Measurements from ENCODE around the gene METTL5. TPM values are rescaled to one million over a fixed set of nuclear protein-coding genes. Genes with fewer than 3 reads are reported as not detected.
"Not testable (repeated sequence)": the region's sequence is repeated elsewhere in the genome, so short reads cannot be mapped to it uniquely, and the experiment has no call there.

The METTL5 gene
- 10 to 100 TPM; 45.8 to 60.7 TPM for total RNA-seq
- polyA plus RNA-seq: 100 to 1,000 TPM in 1 of 2 donors, 10 to 100 TPM in 1; 76.4 to 245 TPM
- long read RNA-seq, donor 1, transcript METTL5-201 (7 exons, 1,010 nt): minor isoform, 6 of 27 reads
- long read RNA-seq, donor 1, transcript METTL5-206 (8 exons, 880 nt): major isoform, 9 of 27 reads
- long read RNA-seq, donor 1, partial matches to known transcripts: 1 of 27 reads
- long read RNA-seq, donor 1, other reads (novel, unspliced or antisense): 7 of 27 reads
- long read RNA-seq, donor 2, transcript METTL5-203 (8 exons, 800 nt): minor isoform, 5 of 25 reads
- long read RNA-seq, donor 2, transcript METTL5-206 (8 exons, 880 nt): major isoform, 10 of 25 reads
- long read RNA-seq, donor 2, transcript METTL5-201 (7 exons, 1,010 nt): minor isoform, 5 of 25 reads
- long read RNA-seq, donor 2, partial matches to known transcripts: 1 of 25 reads
- long read RNA-seq, donor 2, other reads (novel, unspliced or antisense): 3 of 25 reads

DNA sequence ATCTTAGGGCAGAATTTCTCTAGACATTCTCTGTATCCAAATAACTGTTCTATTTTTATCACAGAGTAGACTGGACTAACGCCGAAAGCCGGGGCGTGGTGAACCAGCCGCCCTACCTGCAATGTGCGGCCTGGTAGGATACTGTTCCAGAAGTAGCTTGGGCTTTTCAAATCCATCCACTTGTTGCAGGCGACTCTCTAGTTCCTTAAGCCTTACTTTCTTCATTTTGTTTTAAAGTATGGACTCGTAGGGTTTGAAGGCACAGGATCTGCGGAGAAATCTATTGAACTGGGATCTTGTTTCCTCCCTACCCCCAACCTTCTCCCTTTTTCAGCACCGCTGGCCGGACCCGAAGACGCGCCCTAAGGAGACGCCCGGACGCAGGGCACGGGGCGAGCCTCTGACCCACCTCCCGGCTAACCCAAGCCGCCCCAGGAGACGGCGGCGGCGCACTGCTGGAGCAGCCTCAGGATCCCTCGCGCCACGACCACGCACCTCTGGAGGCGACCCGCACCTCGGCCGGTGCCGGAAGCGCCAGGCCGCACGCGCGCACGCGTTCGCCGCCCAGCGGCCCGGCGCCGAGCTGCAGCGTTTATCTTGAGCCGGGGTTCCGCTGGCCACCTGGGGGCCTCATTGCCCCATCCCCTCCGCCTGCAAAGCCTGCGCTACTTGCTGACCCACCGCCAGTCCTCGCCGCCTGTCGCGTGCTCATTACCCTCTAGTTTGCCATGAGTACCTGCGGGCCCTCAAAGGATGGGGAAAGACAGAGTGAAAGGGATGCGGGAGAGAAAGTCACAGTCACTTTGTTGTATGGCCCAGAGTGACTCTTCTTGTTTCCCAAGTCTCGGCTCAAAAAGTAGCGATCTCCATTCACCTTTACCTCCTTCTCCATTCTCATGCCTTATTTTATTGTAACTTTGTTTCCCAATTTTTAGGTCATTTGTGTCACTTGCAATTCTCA, at the start of gene METTL5:
TSS of gene METTL5 (minus strand) at position 533 of the 961 bp plus-strand sequence. CDS start at position 225, 308 bp downstream.
- intact Hi-C loops (cut with DNase I): loop anchor here in 1 of 2 donors (10.0 kb wide), 1 partner anchor 50 kb away; no protein-coding TSS in a partner anchor
- H3K27ac ChIP-seq (ENCODE audit: low read depth in 1 of 2, low read length in 2 of 2): peak within 1 kb of the TSS in 1 of 2 donors; percentile 39
- H3K4me1 ChIP-seq (ENCODE audit: control insufficient read depth in 1 of 2, insufficient read depth in 2 of 2, low read length in 2 of 2): peaks cover 0 to 3% of the 10 kb centered on the region in 2 donors

GRCh38 chr2:169871994-169872393, 47.3 kb upstream of the METTL5 start:
- no peaks in the 10 kb centered on the region for H3K4me1 ChIP-seq (ENCODE audit: control insufficient read depth in 1 of 2, insufficient read depth in 2 of 2, low read length in 2 of 2)
- H3K27ac ChIP-seq (ENCODE audit: low read depth in 1 of 2, low read length in 2 of 2): no peak overlapping the region
- H3K36me3 ChIP-seq (ENCODE audit: control insufficient read depth in 1 of 2, insufficient read depth in 2 of 2, low read length in 1 of 2): no peaks in the 10 kb centered on the region
- DNase-seq (no peak), ATAC-seq (ENCODE audit: low FRiP score) (no peak)
- WGBS, 2 donors: 90 to 96% methylated on average over 1 of the region's 1 CpG
- no peak overlapping the region for H3K4me3 ChIP-seq (ENCODE audit: low read length in 2 of 2)
- no peaks in the 10 kb centered on the region for H3K27me3 ChIP-seq (ENCODE audit: control insufficient read depth in 1 of 2, insufficient read depth in 2 of 2, low read length in 1 of 2)
- no peaks in the 10 kb centered on the region for H3K9me3 ChIP-seq (ENCODE audit: control insufficient read depth, low read length)
- intact Hi-C loops (cut with DNase I): loop anchor here in 1 of 2 donors (10.0 kb wide), 1 partner anchor 47 kb away; the partner anchor contains the start of genes METTL5 and UBR3

More for the DNA sequence above, at the start of gene METTL5:
- Histone ChIP-seq H3K9me3 (ENCODE audit: control insufficient read depth, low read length) (no peaks in the 10 kb centered on the region), H3K4me3 (ENCODE audit: low read length in 2 of 2) (peak within 1 kb of the TSS; percentile 37 to 62), H3K27me3 (ENCODE audit: control insufficient read depth in 1 of 2, insufficient read depth in 2 of 2, low read length in 1 of 2) (no peaks in the 10 kb centered on the region), H3K36me3 (ENCODE audit: control insufficient read depth in 1 of 2, insufficient read depth in 2 of 2, low read length in 1 of 2) (no peaks in the 10 kb centered on the region)
- 1 to 2% methylated on average over 60 to 61 of the region's 61 CpGs for WGBS, 2 donors
- ATAC-seq (ENCODE audit: low FRiP score): peak; percentile 93
- peak; percentile 84 to 94 for DNase-seq

DNA sequence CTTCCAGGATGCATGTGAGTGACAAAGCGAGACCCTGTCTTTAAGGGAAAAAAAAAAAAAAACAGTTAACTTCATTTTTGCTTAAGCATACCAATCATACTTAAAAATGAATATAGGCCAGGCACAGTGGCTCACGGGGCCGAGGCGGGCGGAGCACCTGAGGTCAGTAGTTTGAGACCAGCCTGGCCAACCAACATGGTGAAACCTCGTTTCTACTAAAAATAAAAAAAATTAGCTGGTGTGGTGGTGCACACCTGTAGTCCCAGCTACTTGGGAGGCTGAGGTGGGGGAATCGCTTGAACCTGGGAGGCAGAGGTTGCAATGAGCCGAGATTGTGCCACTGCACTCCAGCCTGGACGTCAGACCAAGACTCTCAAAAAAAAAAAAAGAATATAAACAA, 46.7 kb upstream of the METTL5 start:
- H3K4me3 ChIP-seq (ENCODE audit: low read length in 2 of 2); H3K27ac ChIP-seq (ENCODE audit: low read depth in 1 of 2, low read length in 2 of 2); H3K27me3 ChIP-seq (ENCODE audit: control insufficient read depth in 1 of 2, insufficient read depth in 2 of 2, low read length in 1 of 2); ATAC-seq (ENCODE audit: low FRiP score); H3K9me3 ChIP-seq (ENCODE audit: control insufficient read depth, low read length); H3K4me1 ChIP-seq (ENCODE audit: control insufficient read depth in 1 of 2, insufficient read depth in 2 of 2, low read length in 2 of 2); DNase-seq; H3K36me3 ChIP-seq (ENCODE audit: control insufficient read depth in 1 of 2, insufficient read depth in 2 of 2, low read length in 1 of 2): not testable (repeated sequence)
- 81 to 92% methylated on average over 9 of the region's 9 CpGs for WGBS, 2 donors
- intact Hi-C loops (cut with DNase I): loop anchor here in 1 of 2 donors (10.0 kb wide), 1 partner anchor 47 kb away; the partner anchor contains the start of genes METTL5 and UBR3

- no peak for DNase-seq
- Histone ChIP-seq H3K36me3 (ENCODE audit: control insufficient read depth in 1 of 2, insufficient read depth in 2 of 2, low read length in 1 of 2) (no peaks in the 10 kb centered on the region), H3K9me3 (ENCODE audit: control insufficient read depth, low read length) (no peaks in the 10 kb centered on the region), H3K4me1 (ENCODE audit: control insufficient read depth in 1 of 2, insufficient read depth in 2 of 2, low read length in 2 of 2) (no peaks in the 10 kb centered on the region), H3K27ac (ENCODE audit: low read depth in 1 of 2, low read length in 2 of 2) (no peak overlapping the region), H3K4me3 (ENCODE audit: low read length in 2 of 2) (no peak overlapping the region), H3K27me3 (ENCODE audit: control insufficient read depth in 1 of 2, insufficient read depth in 2 of 2, low read length in 1 of 2) (no peaks in the 10 kb centered on the region)
- intact Hi-C loops (cut with DNase I): no loop called here
- 82 to 92% methylated on average over 7 of the region's 7 CpGs for WGBS, 2 donors
- ATAC-seq (ENCODE audit: low FRiP score): no peak
Measured at GRCh38 chr2:169868951-169869350, 44.2 kb upstream of the METTL5 start.

DNA sequence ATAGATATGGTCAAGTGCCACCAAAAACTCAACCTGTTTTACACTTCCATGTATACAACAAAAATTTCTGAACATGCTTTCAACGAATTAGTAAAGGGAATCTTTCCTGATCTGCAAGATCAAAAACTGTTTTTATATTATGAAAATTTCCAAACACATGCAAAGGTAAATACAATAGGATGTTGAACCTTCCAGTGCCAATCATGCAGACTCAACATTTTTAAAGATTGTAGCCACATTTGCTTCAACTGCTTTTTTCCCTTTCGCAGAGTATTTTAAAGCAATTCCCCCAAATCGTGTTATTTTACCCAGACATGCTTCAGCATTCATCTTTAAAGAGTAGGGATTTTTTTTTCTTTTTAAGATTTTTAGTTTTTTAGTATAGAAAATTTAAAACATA, 42.9 kb upstream of the METTL5 start:
- 86% methylated on average over 3 of the region's 3 CpGs for WGBS, 2 donors
- H3K27ac ChIP-seq (ENCODE audit: low read depth in 1 of 2, low read length in 2 of 2): no peak overlapping the region
- no peak for ATAC-seq (ENCODE audit: low FRiP score)
- no peaks in the 10 kb centered on the region for H3K9me3 ChIP-seq (ENCODE audit: control insufficient read depth, low read length)
- intact Hi-C loops (cut with DNase I): no loop called here
- no peaks in the 10 kb centered on the region for H3K36me3 ChIP-seq (ENCODE audit: control insufficient read depth in 1 of 2, insufficient read depth in 2 of 2, low read length in 1 of 2)
- H3K4me1 ChIP-seq (ENCODE audit: control insufficient read depth in 1 of 2, insufficient read depth in 2 of 2, low read length in 2 of 2): no peaks in the 10 kb centered on the region
- H3K4me3 ChIP-seq (ENCODE audit: low read length in 2 of 2): no peak overlapping the region
- DNase-seq: no peak
- H3K27me3 ChIP-seq (ENCODE audit: control insufficient read depth in 1 of 2, insufficient read depth in 2 of 2, low read length in 1 of 2): no peaks in the 10 kb centered on the region

DNA sequence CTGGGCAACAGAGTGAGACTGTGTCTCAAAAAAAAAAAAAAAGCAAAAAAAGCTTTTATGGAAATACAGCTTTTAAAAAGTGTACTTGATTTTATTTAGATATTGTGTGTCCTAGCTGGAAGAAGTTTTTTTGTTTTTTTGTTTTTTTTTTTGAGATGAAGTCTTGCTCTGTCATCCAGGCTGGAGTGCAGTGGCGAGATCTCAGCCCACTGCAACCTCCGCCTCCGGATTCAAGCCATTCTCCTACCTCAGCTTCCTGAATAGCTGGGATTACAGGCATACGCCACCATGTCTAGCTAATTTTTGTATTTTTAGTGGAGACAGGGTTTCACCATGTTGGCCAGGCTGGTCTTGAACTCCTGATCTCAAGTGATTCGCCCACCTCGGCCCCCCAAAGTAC, 41.5 kb upstream of the METTL5 start:
- intact Hi-C loops (cut with DNase I); ATAC-seq (ENCODE audit: low FRiP score); H3K36me3 ChIP-seq (ENCODE audit: control insufficient read depth in 1 of 2, insufficient read depth in 2 of 2, low read length in 1 of 2); H3K9me3 ChIP-seq (ENCODE audit: control insufficient read depth, low read length); H3K27ac ChIP-seq (ENCODE audit: low read depth in 1 of 2, low read length in 2 of 2); H3K27me3 ChIP-seq (ENCODE audit: control insufficient read depth in 1 of 2, insufficient read depth in 2 of 2, low read length in 1 of 2); H3K4me1 ChIP-seq (ENCODE audit: control insufficient read depth in 1 of 2, insufficient read depth in 2 of 2, low read length in 2 of 2); DNase-seq; H3K4me3 ChIP-seq (ENCODE audit: low read length in 2 of 2): not testable (repeated sequence)
- 93 to 97% methylated on average over 6 of the region's 6 CpGs for WGBS, 2 donors

DNA sequence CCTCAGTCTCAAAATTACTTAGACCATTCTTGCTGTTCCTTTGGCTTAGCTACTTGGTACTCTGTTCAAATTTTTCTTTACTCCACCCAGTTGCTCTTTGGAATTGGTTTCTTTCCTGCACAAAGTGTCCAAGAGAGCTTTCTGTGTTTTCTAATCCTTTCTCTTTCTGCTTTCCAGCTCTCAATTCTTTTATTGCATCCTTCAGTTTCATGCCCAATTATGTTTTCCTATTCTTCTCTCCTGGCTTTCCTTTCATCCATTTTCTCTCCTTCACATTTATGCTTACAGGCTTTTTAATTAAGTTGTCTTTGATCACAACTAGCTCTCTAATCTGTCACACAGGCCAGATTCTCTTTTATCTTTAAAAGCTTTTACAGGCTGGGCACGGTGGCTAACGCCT, 40.8 kb upstream of the METTL5 start:
- no peaks in the 10 kb centered on the region for H3K27me3 ChIP-seq (ENCODE audit: control insufficient read depth in 1 of 2, insufficient read depth in 2 of 2, low read length in 1 of 2)
- H3K9me3 ChIP-seq (ENCODE audit: control insufficient read depth, low read length): no peaks in the 10 kb centered on the region
- H3K4me1 ChIP-seq (ENCODE audit: control insufficient read depth in 1 of 2, insufficient read depth in 2 of 2, low read length in 2 of 2): no peaks in the 10 kb centered on the region
- DNase-seq (no peak), ATAC-seq (ENCODE audit: low FRiP score) (peak; percentile 44)
- 86 to 88% methylated on average over 2 of the region's 2 CpGs for WGBS, 2 donors
- no peak overlapping the region for H3K27ac ChIP-seq (ENCODE audit: low read depth in 1 of 2, low read length in 2 of 2)
- H3K36me3 ChIP-seq (ENCODE audit: control insufficient read depth in 1 of 2, insufficient read depth in 2 of 2, low read length in 1 of 2): no peaks in the 10 kb centered on the region
- H3K4me3 ChIP-seq (ENCODE audit: low read length in 2 of 2): no peak overlapping the region
- intact Hi-C loops (cut with DNase I): no loop called here

DNA sequence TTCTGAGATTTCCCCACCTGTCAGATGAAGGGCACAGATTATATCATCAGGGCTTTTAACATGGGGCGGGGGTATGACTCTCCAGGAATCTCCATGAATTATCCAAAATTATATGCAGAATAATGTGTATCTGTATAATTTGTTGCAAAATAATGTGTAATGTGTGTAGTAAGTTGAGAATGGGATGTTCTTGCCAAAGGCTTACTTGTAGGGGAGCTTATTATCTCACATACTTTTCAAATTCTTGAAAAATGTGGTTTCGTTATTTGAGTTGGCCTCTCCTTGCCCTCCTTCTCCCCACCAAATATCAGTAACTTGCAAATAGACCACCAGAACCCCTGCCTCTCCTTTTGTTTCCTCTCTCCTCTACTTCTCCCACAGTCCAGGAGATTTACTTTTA, 38.1 kb upstream of the METTL5 start:
- ATAC-seq (ENCODE audit: low FRiP score) (no peak), DNase-seq (no peak)
- H3K4me3 ChIP-seq (ENCODE audit: low read length in 2 of 2): no peak overlapping the region
- H3K36me3 ChIP-seq (ENCODE audit: control insufficient read depth in 1 of 2, insufficient read depth in 2 of 2, low read length in 1 of 2): no peaks in the 10 kb centered on the region
- no peaks in the 10 kb centered on the region for H3K27me3 ChIP-seq (ENCODE audit: control insufficient read depth in 1 of 2, insufficient read depth in 2 of 2, low read length in 1 of 2)
- no peak overlapping the region for H3K27ac ChIP-seq (ENCODE audit: low read depth in 1 of 2, low read length in 2 of 2)
- no peaks in the 10 kb centered on the region for H3K9me3 ChIP-seq (ENCODE audit: control insufficient read depth, low read length)
- 57 to 62% methylated on average over 2 of the region's 2 CpGs for WGBS, 2 donors
- H3K4me1 ChIP-seq (ENCODE audit: control insufficient read depth in 1 of 2, insufficient read depth in 2 of 2, low read length in 2 of 2): no peaks in the 10 kb centered on the region
- intact Hi-C loops (cut with DNase I): no loop called here

Measured in aorta (tissue), 5 donors.